HG03108 (cell line): Measurements from ENCODE around the gene ENO3.
"Not testable (repeated sequence)": the region's sequence is repeated elsewhere in the genome, so short reads cannot be mapped to it uniquely, and the experiment has no call there.

Source experiments
- ATAC-seq: cut with Tn5 transposase; IDR thresholded peaks from one replicate; pipeline ENCODE4 v1.9.1; 2021; ENCODE audit warnings: moderate library complexity; ENCODE audit not compliant: unreplicated experiment

ENO3 gene

DNA sequence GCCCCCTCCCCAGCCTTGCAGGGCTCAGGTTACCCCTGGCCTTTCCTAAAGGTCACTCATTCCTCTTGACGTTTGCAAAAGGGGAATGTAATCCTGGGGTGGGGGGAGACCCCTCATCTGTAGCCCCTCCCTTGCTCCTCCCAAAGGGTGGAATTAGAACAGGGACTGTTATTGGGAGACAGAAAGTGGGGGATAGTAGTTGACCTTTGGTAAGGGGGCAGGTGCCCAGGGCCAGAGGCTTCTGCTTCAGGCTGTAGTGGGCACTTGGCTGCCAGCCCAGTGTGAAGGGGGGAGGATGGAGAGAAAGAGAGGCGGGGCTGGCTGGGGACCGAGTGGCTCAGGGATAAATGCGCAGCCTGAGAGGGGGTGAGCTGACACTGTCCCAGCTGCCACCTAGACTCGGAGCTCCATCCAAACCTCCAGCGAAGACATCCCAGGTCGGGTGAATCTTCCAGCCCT, at the start of gene ENO3:
Gene ENO3 (plus strand): TSS at position 374 of the 459 bp plus-strand sequence. CDS start 711 bp downstream, outside the sequence.
- no peak for ATAC-seq

DNA sequence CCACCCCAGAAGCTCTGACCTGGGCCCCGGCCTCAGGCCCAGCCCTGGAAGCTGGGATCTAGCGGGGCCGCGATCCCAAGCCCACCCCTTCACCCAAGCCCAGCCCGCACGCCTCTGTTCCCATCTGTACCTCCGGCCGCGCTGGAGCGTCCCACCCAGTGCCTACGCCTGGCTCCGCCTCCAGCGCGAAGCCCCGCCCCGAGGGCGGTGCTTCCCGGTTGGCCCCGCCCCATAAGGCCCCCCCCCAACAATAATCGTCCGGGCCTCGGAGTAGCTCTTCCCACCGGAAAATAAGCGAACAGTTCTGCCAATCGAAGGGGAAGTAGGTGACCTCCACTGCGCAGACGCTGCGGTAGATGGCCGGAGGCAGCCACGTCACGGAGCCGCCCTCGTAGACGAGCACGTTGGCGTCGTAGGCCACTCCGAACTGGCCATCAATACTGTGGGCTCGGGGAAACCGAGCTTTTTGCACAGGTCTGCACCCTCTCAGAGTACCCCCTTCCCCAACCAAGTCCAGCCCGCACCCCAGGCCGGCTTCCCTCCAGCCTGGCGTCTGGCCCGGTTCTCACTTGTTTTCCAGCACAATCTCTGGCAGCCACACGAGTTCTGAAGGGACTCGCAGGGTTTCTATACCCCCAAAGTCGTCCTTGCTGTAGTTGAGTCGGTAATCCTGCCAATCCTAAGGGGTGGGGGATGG, 49.1 kb upstream of the ENO3 start:
- ATAC-seq = no peak

DNA sequence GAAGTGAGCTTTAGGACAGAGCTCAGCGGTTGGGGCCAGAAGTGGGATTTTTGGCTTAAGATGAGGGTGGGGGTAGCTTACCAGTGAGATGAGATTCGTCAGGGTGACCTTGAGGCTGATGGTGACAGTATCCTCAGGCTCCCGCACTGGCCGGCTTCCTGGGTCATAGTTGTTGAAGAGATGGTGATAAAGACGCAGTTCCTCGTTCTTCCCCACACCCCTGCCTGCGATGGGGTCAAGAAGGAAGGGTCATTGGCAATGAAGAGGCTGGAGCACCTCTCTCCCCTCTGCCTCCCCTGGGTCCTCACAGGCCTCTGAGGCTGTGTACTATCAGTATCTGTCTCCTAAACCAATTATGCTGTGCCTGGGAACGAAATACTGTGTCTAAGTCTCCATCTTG, 48.4 kb upstream of the ENO3 start:
- ATAC-seq = no peak

DNA sequence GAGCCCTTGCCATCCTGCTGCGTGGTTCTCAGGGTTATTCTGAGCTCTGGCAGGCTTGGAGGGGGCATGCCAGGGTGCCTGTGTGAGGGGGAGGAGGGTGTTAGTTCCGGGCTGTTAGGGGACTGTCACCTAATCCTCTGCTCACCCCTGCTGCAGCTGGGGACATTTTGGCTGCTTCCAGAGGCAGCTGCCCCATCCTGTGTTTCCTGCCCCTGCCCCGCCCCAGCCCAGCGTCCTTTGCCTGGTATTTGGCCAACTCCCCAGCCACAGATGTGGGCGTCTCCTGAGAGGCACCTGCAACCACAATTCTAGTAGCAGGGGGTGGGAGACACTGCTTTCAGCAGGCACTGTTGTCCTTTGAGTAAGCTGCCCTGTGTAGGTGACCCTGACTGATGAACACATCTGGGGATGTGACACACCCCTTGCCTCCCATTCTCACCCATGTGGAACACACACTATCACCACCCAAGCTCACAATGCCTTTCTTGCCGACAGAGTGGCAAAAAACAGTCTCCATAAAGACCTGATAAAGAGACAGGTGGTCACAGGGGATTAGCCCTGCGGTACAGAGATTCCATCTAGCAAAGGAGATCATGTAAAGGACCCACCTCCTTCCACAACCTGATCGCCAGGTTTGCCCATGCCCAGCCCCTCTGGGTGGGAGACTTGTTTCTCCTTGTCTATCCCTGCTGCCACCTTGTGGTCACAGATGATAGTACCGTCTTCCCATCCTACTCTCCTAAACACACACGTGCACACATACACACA, 47.7 kb upstream of the ENO3 start, which contains the start of gene CHRNE:
Gene CHRNE (minus strand): TSS at position 48 of the 768 bp plus-strand sequence. CDS start 35 bp downstream, at position 13.
- ATAC-seq = no peak

DNA sequence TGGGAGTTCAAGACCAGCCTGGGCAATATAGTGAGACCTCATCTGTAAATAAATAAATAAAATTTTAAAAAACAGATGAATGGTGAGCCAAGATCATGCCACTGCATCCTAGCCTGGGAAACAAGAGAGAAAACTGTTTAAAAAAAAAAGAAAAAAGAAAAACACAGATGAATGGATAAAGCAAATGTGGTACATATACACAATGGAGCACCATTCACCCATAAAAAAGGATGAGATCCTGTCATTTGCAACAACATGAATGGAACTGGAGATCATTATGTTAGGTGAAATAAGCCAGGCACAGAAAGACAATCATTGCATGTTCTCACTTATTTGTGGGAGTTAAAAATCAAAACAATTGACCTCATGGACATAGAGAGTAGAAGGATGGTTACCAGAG, 44.3 kb upstream of the ENO3 start:
- not testable (repeated sequence) for ATAC-seq

DNA sequence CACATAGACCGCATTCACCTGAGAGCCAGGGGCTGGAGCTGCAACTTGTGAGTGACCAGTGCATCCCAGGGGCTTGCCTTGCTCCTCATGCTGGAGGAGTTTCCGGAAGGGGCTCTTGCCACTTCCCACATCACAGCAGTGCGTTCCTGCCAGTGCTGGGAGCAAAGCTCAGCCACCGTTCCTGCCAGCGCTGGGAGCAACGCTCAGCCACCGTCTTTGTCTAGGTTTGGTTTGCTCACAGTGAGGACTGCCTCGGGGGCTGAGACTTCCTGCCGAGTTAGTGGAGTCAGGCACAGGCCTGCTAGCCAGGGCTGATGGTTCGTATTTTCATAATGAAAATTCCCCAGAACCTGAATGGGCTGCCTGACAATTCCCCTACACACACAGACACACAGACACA, 42.6 kb upstream of the ENO3 start:
- ATAC-seq = no peak

DNA sequence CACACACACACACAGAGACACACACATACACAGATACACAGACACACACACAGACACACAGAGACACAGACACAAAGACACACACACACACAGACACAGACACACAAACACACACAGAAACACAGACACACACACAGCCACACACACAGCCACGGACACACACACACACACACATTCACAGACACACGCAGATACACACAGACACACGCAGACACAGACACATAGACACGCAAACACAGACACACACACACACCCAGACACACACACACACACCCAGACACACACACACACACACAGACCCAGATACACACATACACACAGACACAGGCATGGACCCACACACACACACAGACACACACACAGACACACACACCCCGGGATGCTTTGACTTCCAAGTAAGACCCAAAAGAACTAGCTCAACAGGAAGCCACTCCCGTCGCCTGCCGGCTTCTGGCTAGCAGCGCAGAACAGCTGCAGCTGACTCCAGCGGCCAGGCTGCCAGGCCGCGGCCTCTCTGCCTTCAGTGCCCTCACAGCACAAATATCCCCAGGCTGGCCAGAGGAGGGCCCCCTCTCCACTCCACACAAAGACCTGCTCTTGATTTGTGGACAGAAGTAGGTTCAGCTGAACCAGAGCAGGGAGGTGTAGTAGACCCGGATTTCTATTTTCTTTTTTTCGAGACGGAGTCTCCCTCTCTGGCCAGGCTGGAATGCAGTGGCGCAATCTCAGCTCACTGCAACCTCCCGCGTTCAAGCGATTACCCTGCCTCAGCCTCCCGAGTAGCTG, 42.0 kb upstream of the ENO3 start:
- peak; percentile 77 for ATAC-seq

GRCh38 chr17:4913994-4914393, 36.9 kb upstream of the ENO3 start:
- ATAC-seq = no peak

- not testable (repeated sequence) for ATAC-seq
These were observed 36.4 kb upstream of the ENO3 start for GRCh38 chr17:4914551-4914950.

DNA sequence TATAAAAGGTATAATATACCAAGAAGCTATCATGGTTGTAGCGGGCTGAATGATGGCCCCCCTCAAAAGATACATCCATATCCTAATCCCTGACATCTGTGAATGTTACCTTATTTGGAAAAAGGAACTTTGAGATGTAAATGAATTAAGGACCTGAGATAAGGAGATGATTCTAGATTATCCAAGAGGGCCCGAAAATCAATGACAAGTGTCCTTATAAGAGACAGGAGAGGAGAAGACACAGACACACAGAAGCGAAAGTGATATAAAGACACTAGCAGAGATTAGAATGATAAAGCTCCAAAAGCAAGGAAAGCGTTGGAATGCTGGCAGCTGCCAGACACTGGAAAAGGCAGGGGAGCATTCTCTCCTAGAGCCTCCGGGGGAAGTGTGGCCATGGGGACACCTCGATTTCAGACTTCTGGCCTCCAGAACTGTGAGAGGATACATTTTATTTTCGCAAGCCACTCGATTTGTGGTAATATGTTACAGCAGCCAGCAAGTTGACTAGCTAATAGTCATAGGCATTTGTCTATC, 31.3 kb upstream of the ENO3 start:
- ATAC-seq = no peak

GRCh38 chr17:4920351-4921048, 30.4 kb upstream of the ENO3 start:
- no peak for ATAC-seq

- no peak for ATAC-seq
These were observed 29.6 kb upstream of the ENO3 start for GRCh38 chr17:4921320-4921719.

DNA sequence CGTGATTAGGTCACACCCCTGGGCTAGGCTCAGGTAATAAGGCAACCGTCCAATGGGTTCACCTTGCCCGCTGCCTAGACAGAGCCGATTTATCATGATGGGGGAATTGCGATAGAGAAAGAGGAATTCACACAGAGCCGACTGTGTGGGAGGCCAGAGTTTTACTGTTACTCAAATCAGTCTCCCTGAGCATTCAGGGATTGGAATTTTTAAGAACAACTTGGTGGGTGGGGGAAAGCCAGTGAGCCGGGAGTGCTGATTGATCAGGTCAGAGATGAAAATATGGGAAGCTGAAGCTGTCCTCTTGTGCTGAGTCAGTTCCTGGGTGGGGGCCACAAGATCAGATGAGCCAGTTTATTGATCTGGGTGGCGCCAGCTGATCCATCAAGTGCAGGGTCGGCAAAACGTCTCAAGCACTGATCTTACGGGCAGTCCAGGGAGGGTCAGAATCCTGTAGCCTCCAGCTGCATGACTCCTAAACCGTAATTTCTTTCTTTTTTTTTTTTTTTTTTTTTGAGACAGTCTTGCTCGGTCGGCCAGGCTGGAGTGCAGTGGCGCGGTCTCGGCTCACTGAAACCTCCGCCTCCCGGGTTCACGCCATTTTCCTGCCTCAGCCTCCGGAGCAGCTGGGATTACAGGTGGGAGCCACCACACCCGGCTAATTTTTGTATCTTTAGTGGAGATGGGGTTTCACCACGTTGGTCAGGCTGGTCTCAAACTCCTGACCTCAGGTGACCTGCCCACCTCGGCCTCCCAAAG, 24.2 kb upstream of the ENO3 start:
- ATAC-seq = not testable (repeated sequence)

DNA sequence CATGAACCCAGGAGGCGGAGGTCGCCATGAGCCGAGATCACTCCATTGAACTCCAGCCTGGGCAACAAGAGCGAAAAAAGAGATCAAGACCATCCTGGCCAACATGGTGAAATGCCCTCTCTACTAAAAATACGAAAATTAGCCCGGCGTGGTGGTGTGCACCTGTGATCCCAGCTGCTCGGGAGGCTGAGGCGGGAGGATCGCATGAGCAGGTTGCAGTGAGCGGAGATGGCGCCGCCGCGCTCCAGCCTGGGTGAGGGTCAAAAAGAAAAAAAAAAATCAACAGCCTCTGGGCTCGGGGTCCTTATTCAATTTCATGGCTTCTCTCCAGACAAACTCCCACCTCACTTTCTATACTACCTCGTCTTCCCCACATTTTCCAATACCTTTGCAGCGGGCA, 22.0 kb upstream of the ENO3 start:
- ATAC-seq = no peak

- no peak for ATAC-seq
These were observed 19.0 kb upstream of the ENO3 start, which contains the start of gene GP1BA for GRCh38 chr17:4931963-4932362. TSS of gene GP1BA (plus strand) at chr17:4932277. CDS start at chr17:4932605, 328 bp downstream.

DNA sequence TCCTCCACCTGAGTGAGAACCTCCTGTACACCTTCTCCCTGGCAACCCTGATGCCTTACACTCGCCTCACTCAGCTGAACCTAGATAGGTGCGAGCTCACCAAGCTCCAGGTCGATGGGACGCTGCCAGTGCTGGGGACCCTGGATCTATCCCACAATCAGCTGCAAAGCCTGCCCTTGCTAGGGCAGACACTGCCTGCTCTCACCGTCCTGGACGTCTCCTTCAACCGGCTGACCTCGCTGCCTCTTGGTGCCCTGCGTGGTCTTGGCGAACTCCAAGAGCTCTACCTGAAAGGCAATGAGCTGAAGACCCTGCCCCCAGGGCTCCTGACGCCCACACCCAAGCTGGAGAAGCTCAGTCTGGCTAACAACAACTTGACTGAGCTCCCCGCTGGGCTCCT, 18.2 kb upstream of the ENO3 start:
- no peak for ATAC-seq

GRCh38 chr17:4933646-4934045, 17.3 kb upstream of the ENO3 start:
- no peak for ATAC-seq

GRCh38 chr17:4934173-4934979, 16.5 kb upstream of the ENO3 start:
- ATAC-seq = no peak

GRCh38 chr17:4935650-4936049, 15.3 kb upstream of the ENO3 start:
- ATAC-seq = no peak
